ENCODE data around the gene BUD31.
"Not testable (repeated sequence)": the region's sequence is repeated elsewhere in the genome, so short reads cannot be mapped to it uniquely, and the experiment has no call there.

Gene BUD31

GRCh38 chr7:99408379-99409191 is at the start of gene BUD31, which contains the start of gene PDAP1:
Gene BUD31, plus strand, starts transcription at chr7:99408969. Its CDS starts 2,124 bp downstream, at chr7:99411093.
Gene PDAP1, minus strand, starts transcription at chr7:99408597. Its CDS starts 49 bp downstream, at chr7:99408548.
- DNase-seq (ENCODE audit: low spot score), result peak; percentile 98

- no peak for DNase-seq (ENCODE audit: low spot score)
Observed at GRCh38 chr7:99359465-99360154, 49.2 kb upstream of the BUD31 start.

- no peak for DNase-seq (ENCODE audit: low spot score)
Observed at GRCh38 chr7:99362801-99363200, 46.0 kb upstream of the BUD31 start.

- DNase-seq (ENCODE audit: low spot score), result no peak
Observed at GRCh38 chr7:99363286-99363685, 45.5 kb upstream of the BUD31 start.

GRCh38 chr7:99365318-99366141 is 43.2 kb upstream of the BUD31 start:
- peak; percentile 71 for DNase-seq (ENCODE audit: low spot score)

- no peak for DNase-seq (ENCODE audit: low spot score)
Observed at GRCh38 chr7:99366646-99367045, 42.1 kb upstream of the BUD31 start.

- no peak for DNase-seq (ENCODE audit: low spot score)
Observed at GRCh38 chr7:99368750-99369389, 39.9 kb upstream of the BUD31 start.

GRCh38 chr7:99369767-99370391 is 38.9 kb upstream of the BUD31 start:
- DNase-seq (ENCODE audit: low spot score), result no peak

- DNase-seq (ENCODE audit: low spot score), result no peak
Observed at GRCh38 chr7:99371376-99371920, 37.3 kb upstream of the BUD31 start.

- no peak for DNase-seq (ENCODE audit: low spot score)
Observed at GRCh38 chr7:99372275-99373090, 36.3 kb upstream of the BUD31 start.

- DNase-seq (ENCODE audit: low spot score), result no peak
Observed at GRCh38 chr7:99373091-99374066, 35.4 kb upstream of the BUD31 start.

- peak; percentile 81 for DNase-seq (ENCODE audit: low spot score)
Observed at GRCh38 chr7:99374111-99375064, 34.4 kb upstream of the BUD31 start, which contains the start of gene ARPC1B. Gene ARPC1B, plus strand, starts transcription at chr7:99374730. Its CDS starts 10,985 bp downstream, at chr7:99385715.

GRCh38 chr7:99375070-99375807 is 33.5 kb upstream of the BUD31 start:
- peak; percentile 63 for DNase-seq (ENCODE audit: low spot score)

- peak; percentile 78 for DNase-seq (ENCODE audit: low spot score)
Observed at GRCh38 chr7:99379043-99379577, 29.7 kb upstream of the BUD31 start.

GRCh38 chr7:99379693-99380031 is 29.1 kb upstream of the BUD31 start:
- not testable (repeated sequence) for DNase-seq (ENCODE audit: low spot score)

- peak; percentile 49 for DNase-seq (ENCODE audit: low spot score)
Observed at GRCh38 chr7:99380032-99380822, 28.5 kb upstream of the BUD31 start.
